Umbilical cord (tissue), 2 donors: ENCODE measurements around the gene MRAS. TPM values are rescaled to one million over a fixed set of nuclear protein-coding genes. Genes with fewer than 3 reads are reported as not detected.
A peak's percentile ranks its signal among the peaks of the same experiment; 100 is the strongest.
"Not testable (repeated sequence)": the region's sequence is repeated elsewhere in the genome, so short reads cannot be mapped to it uniquely, and the experiment has no call there.

Source experiments
- DNase-seq: peaks from one replicate; pipeline ENCODE4 v3.0.0-alpha.2; 2015; ENCODE audit warnings: low spot score
- total RNA-seq: library from RNA; depleted of rRNA; stranded (reverse); fragments of >200 nt; gene quantifications from one replicate; pipeline ENCODE4 v1.2.3, GENCODE V29; 2014; ENCODE audit warnings: low replicate concordance; ENCODE audit not compliant: insufficient read depth

MRAS gene
- total RNA-seq, 1 donor from 2014 or later = 22.6 TPM

DNA sequence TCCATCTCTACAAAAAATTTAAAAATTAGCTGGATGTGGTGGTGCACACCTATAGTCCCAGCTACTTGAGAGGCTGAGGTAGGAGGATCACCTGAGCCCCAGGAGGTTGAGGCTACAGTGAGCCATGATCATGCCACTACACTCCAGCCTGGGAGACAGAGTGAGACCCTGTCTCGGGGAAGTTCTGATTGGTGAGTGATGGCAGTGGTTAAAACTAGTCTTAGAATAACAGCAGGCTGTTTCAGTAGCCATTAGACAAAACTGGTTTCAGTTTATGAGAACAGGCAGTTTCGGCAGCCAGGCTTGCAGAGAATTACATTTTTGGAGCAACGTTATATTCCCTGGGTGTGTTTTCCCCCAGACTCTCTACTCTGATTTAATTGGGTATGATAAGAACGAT is 67.9 kb downstream of the MRAS start:
- DNase-seq = not testable (repeated sequence)

DNA sequence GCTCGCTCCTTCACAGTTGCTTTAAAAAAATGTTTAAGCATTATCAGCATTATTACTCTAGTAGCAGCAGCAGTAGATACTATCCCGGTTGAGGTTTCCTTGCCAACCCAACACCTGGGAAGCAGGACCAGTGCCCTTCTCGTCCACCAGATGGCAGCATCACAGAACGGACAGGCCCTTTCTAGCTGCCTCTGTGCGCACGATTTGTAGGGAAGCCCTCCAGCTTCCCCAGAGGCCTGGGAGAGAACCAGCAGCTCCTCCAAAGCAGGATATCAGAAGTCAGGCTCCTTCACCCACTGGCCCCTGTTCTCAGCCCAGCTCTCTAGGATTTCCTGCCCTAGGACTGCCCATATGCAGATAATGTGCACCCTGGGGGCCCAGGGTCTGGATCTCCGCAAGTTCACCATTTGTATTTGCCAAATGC is 69.2 kb downstream of the MRAS start:
- peak; percentile 82 for DNase-seq

DNA sequence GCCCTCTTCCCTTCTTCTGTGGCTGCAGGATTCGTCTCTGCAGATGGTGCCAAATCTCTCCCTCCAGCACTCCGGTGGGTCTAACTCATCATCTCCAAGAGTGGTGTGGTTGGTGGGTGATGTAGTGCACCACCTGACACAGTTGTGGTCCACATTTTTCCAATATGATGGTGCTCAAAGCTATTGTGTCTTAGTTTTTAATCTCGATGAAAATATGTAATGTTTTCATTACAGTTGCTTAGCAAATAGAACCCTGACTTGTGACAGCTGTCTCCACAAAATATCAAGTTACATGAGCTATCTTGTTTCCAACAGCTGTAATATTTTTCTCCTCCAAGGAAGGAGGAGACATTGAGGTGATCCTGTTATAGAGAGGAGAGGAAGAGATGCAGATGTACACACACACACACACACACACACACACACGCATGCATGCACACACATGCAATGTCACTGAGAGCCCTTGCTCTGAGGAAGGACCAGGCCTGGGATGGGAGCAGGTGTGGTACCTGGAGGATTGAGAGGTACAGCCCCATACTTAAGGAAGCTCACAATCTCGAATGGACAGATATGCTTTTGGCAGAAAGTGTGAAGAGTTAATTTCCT is 70.3 kb downstream of the MRAS start:
- DNase-seq = no peak

DNA sequence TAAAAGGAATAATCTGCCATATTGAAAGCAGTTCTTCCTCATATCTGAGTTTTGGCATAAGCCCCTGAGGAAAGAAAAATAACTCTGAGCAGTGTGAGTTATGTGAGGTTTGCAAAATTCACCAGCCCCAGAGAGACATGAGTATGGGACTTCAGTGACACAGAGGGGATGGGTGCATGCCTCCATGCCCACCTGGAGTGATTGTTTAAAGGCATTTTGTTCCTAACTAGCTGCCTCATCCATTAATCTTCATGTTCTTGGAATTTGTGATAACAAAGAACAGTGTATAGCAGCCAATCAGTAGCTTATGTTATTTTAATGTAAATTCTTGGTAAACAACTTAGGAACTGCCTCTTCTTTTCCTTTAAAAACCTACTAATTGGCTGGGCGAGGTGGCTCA is 74.9 kb downstream of the MRAS start:
- DNase-seq = no peak

DNA sequence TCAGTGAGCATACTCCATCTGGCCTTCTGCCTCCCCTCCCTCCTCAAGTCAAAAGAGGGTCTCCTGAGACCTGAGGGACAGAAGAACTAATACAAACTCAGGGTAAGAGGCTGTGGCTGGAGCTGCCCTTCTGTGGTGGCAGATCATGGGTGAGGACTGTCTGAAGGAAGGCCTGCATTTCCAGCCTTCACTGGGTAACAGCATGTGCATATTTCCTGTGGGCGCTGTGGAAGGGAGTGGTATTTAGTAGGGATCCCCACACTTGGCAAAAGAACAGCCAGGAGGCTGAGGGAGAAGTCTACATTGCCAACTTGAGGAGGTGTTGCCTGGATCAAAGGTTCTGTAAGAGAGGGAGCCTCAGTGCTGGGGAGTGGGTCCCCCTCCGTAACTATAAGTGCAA is 75.9 kb downstream of the MRAS start:
- DNase-seq = no peak

DNA sequence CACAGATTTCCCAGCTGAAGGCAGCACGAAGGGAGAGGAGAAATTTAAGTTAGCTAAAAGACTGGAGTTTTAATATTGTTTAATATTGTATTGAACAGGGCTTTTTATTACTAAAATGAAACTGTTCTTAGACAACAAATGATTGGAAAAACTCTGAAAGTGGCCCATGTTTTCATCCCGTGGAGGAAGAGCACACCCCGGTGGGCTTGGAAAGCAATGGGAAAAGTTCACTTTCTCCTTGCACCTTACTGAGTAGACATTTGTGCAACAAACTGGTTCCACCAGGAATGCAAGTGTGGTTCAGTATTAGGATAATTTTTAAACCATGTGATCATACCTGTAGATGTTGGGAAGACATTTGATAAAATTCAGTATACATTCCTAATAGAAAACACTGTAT is 77.8 kb downstream of the MRAS start:
- DNase-seq = peak; percentile 16

DNA sequence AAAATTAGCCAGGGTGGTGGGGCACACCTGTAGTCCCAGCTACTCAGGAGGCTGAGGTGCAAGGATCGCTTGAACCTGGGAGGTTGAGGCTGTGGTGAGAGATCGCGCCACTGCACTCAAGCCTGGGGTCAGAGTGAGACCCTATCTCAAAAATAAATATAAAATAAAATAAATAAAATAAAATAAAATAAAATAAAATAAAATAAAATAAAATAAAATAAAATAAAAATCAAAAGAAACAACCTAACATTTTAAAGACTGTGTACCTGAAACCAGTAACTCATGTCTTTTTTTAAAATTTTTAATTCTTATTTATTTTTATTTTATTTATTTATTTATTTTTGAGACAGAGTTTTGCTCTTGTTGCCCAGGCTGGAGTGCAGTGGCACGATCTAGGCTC is 78.4 kb downstream of the MRAS start:
- not testable (repeated sequence) for DNase-seq

DNA sequence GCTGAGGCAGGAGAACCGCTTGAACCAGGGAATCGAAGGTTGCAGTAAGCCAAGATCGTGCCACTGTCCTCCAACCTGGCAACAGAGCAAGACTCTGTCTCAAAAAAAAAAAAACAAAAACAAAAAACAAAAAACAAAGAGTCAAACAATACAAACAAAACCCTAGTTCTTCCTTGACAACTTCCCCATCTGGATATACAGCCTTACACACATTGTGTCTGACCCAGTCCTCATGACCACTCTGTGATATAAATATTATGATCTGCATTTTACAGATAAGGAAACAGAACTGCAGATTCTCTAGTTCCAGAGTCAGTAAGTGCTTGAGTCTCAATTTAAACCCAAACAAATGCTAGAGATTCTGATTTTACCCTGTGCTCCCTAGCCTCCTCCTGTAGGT is 81.3 kb downstream of the MRAS start:
- DNase-seq = no peak

DNA sequence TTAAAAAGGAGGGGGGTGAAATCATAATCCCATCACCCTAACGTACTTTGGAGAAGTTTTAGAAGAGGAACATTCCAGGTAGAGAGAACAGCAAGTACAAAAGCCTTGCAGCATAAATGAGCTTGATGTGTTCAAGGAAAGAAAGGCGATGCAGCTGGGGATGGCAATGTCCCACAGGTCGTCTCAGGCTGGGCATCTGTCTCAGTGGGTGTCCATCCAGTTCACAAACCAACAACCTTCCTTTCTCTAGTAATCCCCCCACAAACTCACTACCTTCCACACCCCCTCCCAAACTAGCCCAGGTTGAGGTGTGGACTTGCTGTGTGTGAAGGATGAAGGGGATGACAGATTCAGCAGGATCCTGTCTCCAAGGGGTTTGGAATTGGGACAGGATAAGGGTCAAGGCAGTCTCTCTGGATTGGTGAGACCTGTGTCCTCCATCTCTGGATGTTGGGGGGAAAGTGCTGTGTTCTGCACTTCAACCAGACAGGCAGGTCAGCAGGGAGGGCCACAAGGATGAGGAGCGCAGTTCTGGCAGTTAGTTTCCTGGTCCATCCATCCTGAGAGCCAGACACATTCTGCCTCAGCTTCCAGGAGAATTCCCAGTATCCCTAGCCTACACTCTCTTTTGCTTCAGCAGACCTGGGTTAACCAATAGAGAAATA is 84.3 kb downstream of the MRAS start:
- DNase-seq = no peak

DNA sequence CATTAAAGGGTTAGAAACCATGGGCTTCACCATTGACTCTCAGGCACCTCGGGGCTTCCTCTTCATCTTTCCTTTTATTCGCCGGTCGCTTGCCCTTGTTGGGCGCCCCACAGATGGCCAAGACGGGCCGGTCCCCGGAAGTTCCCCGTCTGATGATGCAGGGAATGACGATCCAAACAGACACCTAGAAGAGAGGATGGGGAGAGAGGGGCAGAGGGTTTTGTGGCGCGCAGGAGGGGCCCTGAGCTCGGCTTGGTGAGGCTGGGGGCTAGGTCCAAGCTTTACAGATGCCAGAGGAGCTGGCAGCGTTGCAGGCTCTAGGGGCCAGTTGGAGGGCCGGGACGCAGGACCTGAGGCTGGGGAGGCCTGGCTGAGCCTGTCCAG is 85.5 kb downstream of the MRAS start:
- DNase-seq = no peak

DNA sequence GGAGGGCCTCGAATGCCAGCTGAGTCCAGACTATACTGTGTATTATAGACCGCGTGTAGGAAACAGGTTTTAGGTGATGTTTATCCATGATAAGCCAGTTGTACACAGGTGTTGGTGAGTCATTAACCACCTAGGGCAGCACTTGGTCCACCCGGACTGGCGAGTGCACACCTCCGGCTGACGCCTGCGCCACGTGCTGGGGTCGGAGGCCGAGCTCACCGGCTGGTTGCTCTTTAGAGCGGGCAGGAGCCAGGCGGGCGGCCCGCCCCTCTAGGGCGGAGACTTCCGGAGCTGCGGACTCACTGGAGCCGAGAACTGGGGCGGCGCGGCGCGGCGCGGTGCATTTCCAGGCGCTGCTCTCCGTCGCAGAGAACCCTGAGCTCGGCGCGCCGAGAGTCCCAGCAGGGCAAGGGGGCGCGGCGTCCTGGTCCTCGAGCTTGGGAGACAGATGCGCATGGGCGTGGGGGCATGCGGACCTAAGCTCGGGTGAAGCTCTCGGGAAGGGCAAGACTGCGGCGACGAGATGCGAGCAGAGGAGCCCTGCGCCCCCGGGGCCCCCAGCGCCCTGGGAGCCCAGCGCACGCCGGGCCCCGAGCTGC is 86.0 kb downstream of the MRAS start, which contains the start of gene ESYT3:
ESYT3 (plus strand) TSS at position 341 of the 599 bp plus-strand sequence; CDS start at position 524, 183 bp downstream.
- peak; percentile 66 for DNase-seq

DNA sequence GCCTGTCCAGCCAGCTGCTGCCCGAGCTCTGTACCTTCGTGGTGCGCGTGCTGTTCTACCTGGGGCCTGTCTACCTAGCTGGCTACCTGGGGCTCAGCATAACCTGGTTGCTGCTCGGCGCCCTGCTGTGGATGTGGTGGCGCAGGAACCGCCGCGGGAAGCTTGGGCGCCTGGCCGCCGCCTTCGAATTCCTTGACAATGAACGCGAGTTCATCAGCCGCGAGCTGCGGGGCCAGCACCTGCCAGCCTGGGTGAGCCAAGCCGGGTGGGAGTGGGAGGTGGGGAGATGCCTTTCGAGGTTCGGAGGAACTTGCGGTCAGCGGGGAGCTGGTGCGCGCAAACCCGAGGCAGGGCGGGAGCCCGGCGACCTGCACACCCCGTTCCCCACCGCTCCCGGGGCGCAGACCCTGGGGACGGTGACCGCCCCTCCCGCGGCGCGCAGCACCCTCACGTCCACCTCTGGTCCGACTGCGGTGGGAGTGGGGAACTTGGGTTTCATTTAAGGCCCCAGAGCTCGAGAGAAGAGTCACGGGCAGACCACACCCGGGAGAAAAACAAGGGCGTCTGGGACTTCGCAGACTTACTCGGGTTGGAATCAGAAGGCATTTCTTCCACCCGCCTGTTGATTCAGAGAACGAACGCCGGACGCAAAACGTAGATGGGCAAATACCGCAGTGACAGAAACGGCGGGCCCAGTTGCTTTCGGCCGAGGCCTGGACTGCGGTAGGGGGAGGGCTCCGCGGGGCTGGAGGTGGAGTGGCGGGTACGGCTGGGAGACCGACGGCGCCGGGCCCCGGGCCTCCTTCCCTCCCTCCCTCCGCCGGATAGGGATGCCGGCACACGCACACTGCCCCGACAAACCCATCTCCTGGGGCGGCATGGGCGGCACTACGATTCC is 86.7 kb downstream of the MRAS start:
- no peak for DNase-seq

DNA sequence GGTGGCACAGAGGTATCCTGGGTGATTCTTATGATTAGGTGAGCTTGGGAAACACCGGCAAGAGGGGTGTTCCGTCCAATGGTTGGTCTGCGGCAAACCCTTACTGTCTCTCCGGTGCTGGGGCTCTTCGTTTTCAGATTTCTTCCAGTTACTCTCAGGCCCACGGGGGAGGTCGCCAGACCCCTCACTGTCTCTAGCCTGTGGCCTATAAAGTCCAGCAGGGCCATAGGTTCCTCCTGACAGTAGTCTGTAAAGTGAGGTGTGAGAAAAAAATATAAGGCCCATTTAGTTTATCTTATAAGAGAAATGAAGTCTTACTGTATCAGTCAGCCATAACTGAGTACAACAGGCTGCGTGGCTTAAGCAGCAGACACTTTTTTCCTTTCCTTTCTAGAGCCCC is 87.5 kb downstream of the MRAS start:
- no peak for DNase-seq

DNA sequence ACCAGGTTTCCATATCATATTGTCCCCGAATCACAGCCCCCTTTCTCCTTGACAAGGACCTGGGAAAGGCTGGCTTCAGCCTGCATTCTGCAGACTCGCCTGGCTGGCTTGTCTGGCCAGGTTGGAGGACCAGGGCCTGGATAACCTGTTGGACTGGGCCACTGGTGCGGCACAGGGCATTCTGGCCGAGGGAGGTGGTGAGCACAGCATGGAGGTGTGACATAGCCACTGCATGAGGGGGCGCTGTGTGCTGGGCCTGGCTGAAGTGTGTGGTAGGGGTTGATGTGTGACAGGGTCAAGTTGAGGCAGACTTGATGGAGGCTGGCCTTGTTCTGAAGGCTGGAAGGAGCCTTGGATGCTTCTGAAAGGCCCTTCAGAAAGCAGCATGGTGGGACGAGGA is 88.9 kb downstream of the MRAS start:
- no peak for DNase-seq

DNA sequence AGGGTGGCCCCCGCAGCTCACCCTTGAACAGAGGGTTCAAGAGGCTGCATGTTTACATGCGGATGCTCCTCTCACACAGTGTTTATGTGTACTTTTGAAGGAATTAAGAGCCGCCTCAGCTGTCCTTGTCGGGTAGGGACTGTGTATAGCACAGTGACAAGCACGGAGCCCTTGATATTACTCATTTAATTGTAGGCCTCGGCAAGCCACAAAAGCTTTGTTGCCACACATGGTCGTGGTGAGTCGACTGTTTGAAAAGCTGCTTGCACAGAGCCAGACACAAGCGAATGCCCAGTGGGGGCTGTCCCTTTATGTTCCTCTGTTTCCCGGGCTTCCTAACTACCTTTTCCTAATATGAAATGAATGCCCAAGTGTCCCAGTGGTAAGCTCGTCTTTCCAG is 90.5 kb downstream of the MRAS start:
- DNase-seq = no peak

DNA sequence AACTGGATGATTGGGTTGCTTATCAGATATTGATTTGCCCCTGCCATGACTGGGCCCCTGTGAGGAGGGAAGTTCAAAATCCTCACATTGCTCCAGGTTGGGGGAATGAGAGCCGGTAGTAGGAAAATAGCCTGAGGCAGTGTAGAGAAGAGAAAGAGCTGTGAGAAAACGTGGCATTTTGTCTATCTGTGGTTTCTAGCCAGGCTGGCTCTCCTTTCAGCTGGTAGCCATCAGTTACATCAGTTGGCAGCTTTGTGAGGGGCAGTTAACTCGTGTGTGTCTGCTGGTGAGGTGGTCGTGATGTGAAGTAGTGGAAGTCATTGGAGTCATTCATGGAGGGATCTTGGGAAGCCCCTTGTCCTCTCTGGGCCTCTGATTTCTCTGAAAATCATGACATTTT is 91.3 kb downstream of the MRAS start:
- no peak for DNase-seq

DNA sequence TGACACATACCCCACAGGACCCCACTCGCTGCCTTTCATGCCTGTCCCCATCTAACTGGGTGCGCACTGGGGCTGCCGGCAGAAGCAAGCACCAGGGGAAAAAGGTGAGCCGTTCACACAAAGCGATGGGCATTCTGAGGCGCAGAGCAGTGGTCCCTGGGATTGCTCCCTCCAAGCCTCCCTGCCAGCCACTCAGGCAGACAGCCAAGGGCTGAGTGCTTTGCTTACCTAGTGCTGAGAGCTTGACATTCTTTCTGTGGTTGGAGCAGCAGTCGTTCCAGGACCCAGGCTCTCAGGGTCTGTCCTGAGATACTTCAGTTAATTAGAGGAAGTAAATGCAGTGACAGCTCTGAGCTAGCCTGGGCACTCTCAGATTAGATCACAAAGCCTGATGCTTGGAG is 91.7 kb downstream of the MRAS start:
- DNase-seq = no peak

DNA sequence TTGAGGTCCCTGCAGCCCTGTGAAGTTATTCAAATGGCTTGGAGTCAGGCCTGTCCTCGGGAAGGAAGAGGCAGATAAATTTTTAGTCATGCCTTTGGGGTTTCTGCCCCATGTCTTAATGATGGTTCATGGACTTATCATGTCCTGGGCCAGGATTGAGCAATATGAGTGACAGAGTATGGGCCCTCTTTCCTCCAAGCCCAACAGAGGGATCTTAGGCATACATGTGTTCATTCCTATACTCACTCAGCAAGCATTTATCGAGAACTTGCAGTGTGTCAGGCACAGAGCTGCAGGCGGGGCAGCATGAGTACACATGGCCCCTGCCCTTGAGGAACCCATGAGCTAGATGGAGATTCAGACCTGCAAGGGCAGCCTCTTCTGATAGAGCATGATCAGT is 92.2 kb downstream of the MRAS start:
- DNase-seq = no peak

DNA sequence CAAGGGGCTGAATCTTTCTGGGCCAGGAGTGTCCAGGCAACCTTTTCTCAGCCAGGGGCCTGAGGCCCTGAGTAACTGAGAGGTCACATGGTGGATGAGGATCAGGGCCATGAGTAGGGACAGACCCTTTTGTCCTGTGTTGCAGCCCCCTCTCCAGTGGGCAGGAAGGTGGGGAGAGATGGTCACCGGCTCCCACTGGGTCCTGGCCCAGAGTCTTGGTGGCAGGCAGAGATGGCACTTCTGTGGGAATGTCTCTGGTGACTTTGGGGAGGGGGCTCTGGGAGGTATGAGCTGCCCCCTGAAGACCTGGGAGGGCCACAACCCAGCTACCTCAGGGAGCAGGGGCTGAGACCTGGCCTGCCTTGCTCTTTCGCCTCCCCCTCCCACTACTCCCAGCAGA is 92.9 kb downstream of the MRAS start:
- DNase-seq = no peak

DNA sequence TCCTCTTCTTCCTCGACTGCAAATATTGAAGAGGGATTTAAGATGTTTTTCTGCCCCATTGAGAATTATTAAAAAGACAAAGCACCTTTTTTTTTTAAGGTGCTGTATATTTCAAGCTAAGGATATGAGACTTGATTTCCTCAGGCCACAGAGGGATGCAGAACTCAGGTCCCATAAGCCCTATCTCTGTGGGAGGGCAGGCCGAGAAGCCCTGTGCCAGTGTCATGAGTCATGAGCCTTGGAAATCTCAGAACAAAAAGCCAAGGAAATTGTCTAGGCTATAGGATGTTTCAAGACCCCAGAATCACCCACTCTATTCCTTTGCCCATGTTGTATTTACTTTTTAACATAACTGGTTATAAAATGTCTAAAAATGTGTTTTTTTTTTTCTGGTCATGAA is 93.4 kb downstream of the MRAS start:
- DNase-seq = peak; percentile 8

DNA sequence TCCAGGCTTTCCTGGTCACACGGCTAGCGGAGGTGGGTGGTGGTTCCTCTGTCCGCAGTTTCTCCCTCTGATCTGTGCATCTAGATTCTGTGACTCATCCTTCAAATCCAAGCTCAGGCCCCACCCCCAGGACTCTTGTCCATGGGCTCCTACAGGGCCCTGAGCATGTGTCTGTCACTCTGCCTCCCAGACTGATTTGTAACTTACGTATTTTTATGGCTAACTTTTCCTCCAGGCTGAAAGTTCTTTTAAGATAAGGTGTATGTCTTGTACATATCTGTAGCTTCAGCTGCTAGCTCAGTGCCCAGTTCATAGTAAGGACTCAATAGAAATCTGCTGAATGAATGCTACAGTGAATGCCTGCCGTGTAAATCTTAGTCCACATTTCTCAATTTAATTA is 94.1 kb downstream of the MRAS start:
- DNase-seq = peak; percentile 65

DNA sequence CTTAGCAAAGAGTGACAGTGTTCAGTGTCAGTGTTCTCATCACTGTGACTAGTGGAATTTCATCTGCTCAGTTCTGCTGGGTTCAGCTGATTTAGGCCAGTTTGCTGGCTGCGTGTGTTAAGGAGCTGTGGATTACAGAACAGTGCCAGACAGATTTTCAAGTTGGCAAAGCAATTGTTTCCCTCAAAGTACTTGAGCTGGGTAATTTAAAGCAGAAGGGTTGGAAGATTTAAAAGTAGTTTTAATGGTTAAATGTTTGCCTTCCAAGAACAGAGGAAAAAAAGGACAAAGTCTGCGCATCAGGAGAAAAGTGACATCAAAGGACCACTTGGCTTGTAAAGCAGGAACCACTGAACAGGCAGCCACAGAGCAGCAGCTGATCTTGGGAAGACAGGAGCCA is 94.7 kb downstream of the MRAS start:
- DNase-seq = no peak
